GM21367 (cell line): ENCODE results near the gene HOXC5.

Experiments used
- ATAC-seq: cut with Tn5 transposase; IDR thresholded peaks from one replicate; pipeline ENCODE4 v1.9.1; 2021; ENCODE audit not compliant: unreplicated experiment

HOXC5 gene

DNA sequence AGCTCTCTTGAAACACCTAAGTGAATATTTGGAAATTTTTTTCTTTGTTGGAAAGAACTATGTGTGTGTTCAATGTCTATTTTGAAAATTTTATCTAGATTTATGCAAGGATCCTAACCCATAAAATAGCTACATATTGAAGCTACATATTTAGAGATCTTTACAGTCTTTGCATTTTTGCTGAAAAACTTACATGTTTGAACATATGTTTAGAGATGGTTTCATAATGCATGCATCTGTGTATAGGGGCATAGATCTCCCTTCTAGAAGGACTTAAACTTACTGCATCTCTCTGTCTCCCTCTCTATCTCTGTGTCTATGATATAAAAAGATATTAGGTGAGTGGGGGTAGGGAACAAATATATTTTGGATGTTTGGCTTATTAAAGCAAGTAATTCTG, 12.6 kb downstream of the HOXC5 start:
- ATAC-seq = no peak

DNA sequence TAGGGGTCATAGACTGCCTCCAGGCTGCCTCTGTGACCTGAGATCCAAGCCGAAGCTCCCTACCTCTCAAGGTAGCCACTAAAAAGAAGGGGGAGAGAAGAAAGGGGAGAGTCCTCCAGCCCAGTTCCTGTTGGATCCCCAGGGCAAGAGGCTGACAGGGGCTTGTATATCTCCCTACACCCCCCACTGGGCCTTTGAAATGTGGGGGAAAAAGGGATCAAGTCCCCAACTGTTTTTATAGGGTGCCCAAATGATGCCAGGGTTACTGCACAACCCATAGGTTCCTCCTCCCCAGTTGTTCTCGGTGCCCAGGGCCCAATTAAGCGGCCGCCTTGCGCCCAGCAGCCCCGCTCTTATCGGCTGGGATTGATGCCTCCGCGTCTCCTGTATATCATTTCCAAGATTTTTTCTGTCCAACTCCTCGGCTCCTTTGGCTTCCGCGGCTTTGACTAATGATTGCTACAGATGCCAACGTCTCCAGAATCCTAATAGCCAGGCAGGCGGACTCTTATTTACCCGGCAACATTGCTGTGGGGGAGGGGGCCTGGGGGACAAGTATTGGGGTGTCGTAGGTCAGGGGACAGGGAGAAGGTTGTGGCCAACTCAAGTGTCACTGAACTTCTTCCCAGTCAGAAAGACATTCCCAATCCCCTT, 13.1 kb downstream of the HOXC5 start:
- ATAC-seq = no peak

DNA sequence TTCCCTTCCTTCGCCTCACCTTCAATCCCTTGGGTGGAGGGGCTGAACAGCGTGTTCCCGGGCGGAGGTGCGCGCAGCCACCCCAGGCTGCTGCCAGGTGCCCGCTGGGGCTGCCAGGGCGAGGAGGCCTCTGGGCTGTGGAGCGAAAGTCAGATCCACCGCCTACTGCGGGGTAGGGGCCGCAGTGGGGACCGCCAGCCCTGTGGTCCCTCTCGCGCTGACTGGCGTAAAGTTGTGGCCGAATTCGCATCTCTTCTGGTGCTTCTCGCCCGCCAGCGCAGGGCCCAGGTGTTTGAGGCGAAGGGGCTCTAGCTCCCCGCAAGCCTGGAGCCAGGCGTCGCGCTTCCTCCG, 13.9 kb downstream of the HOXC5 start:
- no peak for ATAC-seq

DNA sequence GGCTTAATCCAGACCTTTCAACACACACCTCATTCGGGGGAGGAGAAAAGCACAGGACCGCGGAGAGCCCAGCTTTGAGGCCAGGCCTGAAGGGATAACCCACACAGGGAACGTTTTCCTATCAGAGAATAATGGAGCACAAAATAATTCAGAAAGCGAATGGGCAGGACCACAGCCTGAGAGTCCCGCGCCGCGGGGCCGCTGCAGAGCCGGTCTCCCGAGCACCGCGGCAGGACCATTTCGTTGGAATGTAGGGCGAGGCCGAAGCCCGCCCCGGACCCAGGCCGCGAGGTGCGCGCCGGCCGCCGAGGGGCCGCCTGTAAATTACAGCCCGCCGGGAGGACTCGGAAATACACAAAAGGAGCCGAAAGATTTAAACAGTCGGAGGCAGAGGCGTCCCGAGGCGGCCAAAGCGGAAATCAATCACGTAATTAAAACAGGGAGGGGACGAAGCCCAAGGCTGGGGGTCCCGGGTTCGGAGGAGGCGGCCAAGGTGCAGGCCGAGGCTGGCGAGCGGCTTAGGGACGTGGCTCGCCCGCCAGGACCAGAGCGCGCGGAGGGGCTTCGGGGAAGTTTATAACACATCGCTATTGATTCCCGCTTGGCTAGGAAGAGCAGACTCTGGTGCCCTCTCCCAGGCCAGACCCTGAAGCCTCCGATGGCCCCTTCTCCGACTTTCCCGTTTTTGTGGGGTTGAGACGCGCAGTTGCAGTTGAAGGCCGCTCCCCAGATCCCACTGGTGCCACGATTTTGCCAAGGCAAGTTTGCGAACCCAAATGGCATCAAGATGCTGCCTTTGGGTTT, 14.5 kb downstream of the HOXC5 start:
- ATAC-seq = no peak

DNA sequence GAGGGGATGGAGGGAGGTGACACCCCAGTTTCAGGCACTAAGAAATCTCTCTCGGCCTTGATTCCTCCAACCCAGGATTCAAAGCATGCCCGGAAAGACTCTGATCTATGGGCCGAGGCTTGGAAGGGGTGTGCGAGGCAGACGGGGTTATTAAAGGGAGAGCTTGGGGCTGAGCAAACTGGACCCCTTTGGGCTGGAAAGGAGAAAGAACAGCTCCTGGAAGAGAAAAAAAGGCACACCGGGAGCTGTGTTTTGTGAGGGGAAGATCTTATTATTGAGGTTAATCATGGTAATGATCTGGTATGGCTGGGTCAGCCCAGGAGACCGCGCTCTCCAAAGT, 15.1 kb downstream of the HOXC5 start:
- no peak for ATAC-seq

DNA sequence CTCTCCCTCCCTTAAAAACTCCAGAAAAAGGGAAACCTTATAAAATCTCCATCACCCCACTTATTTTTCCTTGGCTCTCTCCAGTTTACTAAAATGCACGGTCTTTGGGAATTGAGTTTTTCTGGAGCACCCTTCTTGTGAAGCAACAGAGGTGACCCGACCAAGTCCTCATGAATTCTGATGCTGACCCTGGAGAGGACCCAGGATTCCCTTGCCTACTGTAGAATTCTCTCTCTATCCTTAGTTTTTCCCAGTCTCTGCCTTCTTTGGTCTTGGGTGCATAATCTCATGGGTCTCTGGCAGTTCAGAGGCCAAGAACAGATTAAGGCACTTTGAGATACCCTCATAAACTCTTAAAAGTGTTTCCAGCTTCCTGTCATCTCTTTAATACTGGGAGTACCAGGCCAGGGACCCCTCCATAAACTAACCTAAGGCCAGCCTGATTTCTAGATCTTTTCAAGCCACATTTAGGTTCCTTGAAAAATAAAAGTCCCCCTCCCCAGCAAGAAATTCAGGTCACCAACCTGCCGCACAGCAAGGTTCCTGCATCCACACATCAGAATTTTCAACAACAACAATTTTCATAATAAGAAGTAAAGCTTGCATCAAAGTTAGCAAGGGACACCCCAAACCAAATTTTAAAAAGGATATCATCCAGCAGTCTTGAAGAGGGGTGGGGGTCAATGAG, 15.7 kb downstream of the HOXC5 start:
- no peak for ATAC-seq

DNA sequence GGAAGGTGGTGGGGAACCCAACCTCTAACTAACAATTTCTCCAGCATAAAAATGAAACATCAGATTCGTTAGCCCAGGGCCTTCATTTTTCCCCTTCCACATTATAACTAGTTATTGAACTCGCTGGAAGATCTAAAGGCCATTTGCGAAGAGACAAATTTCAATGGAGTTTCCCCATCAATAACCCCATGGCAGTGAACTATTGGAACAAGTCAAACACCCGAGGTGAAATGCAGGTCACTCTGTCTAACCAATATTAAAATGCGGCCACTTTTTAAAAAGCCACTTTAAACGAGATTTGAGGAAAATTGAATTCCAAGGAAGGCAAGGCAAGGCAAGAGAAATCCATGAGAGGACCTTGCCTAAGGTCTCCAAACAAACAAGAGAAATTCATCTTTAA, 16.3 kb downstream of the HOXC5 start:
- no peak for ATAC-seq

DNA sequence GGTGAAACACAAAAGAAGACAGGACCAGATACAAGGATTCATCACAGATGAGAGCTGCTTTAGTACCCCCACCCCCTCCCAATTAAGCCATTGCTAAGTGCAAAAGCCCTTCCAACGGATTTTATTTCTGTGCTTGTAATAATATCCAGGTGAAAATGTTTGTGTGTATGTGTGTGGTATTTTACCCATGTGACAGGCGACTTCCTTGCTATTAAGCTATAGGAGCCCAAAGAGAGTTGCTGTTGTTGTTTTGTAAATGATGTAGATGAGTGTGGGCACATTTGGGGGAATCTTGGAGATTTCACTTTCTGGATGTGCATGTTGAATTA, 17.6 kb downstream of the HOXC5 start:
- no peak for ATAC-seq

DNA sequence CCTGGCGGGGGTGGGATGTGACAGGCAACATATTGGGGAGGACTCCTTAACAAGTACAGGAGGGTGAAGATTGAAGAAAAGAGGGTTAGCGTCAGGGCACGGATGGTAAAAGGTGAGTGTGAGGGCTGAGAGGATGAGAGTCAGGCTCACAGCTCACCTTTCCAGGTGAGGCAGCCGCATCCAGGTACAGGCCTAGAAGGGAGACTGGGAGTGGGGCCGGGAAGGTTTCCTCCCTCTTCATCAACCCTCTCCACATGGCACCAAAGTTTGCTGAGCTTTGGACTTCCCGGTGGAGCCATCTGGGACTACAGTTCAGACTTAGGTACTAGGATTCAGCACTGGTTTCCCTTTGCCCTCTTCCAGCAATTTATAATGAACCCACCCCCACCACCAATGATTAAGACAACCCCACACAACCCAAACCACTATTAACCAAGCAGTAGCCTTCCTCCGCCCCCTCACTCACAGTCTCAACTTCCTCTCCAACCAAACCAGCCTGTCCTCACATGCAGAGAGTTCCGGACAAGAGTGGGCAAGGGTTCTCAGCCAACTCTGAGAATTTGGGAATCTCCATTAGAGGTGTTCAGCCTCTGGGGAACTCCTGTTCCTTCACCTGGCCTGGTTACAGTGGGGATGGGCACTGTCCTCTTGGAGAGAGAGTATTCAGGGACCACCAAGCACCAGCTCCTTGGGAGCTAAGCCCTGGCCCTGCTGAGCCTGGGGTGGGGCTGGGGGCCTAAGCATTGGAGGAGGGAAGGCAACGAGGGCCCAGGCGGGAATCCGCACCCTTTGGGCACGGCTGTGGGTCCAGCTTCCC, 18.4 kb downstream of the HOXC5 start:
- no peak for ATAC-seq

DNA sequence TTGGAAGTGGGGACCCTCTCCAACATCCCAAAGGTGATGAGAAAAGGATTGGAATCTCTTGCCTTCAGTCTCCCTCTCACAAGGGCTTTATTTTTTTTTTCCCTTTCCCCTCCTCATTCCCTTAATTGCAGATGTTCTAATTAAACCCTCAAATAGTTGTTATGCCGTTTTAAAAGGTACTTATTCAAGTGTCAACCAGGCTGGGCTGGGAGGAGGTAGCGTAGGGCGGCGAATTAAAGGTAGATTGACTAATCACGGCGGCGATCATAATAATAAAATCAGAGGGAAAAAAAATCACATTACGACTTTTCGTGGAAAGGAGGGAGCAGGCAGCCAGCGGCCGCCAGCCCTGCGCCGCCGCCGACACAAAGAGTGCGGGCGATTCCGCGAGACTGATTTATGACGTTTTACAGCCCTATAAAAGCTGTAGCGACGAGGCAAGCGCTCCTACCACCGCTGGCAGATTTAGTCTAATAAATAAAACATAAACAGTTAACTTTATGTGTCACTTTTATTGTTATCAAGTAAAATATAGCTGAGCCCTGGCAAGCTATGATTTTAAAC, 19.1 kb downstream of the HOXC5 start:
- no peak for ATAC-seq

DNA sequence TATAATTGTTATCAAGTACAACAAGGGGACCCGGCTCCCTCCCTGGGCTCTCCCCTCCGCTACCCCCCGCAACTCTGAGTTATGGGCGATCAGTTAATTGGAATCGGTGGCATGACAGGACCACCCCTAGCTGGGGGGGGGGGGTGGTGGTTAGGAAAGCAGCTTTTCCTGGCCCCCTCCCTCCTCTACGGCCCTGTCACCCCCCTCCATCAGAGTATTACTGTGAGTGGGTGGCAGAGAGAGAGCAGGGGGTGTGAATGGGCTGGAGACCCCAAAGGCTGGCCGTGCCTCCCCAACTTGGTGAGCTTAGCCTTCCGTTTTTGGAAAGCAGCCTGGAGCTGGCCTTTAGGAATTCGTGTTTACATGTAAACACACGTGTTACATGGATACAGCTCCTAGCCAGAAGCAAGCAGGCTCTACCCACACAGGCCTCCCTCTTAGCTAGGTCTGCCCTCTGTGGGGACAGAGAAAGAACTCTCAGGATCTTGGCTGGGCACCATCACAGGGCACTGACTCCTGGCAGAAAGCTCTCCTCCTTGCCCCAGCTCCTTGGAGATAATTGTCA, 19.7 kb downstream of the HOXC5 start:
- ATAC-seq = peak; percentile 5

DNA sequence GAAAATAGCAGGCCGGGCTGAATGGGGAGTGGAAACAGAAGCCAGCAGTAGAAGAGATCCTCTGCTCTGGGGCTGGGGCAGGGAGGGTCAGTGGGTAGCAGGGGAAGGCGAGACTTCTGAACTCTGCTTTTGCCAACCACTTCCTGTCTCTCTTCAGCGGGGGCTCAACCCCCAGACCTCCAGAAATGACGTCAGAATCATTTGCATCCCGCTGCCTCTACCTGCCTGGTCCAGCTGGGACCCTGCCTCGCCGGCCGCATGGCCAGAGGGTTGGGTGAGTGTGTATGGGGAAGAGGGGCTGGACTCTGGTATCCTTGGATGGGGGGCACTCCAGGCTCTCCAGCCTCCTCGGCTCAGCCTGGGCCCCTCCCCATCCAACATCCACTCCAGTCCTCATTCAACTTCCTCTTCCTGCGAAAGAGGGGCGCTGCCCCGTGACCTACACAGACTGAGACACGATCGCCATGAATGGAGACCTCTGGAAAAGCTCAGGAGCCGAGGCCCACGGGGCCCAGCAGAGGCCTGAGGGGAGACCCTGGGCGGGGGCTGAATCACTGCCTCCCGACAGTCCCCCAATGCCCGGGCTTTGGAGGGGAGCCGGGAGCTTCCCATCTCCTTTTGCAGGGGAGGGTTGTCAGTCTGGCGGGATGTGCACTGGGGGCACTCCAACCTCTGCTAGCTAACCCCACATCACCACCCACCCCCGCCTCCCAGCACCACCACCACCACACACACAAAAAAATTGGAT, 20.3 kb downstream of the HOXC5 start:
- ATAC-seq = peak; percentile 66

DNA sequence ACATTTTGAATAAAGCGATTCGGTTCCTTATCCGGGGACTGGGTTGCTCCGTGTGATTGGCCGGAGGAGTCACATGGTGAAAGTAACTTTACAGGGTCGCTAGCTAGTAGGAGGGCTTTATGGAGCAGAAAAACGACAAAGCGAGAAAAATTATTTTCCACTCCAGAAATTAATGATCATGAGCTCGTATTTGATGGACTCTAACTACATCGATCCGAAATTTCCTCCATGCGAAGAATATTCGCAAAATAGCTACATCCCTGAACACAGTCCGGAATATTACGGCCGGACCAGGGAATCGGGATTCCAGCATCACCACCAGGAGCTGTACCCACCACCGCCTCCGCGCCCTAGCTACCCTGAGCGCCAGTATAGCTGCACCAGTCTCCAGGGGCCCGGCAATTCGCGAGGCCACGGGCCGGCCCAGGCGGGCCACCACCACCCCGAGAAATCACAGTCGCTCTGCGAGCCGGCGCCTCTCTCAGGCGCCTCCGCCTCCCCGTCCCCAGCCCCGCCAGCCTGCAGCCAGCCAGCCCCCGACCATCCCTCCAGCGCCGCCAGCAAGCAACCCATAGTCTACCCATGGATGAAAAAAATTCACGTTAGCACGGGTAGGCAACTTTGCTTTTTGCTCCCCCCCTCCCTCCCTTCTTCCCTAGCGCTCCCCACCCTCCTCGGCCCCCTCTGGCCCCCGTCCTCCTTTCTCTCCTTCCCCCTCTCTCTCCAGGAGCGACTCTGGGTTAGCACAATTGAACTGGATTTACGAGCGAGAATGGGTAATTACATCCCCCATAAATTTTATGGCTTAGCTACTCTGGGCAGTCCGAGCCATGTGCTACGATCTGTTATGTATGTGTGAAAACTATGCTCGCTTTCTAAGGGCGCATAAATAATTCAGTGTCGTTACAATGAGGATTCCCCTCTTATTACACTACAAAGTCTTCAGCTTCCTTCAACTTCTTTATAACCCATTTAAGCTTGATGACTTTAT, 21.2 kb downstream of the HOXC5 start, which contains the start of gene HOXC4:
Gene HOXC4, plus strand, starts transcription at position 85 of the 991 bp plus-strand sequence. Its CDS starts 88 bp downstream, at position 173.
- ATAC-seq = peak; percentile 21

DNA sequence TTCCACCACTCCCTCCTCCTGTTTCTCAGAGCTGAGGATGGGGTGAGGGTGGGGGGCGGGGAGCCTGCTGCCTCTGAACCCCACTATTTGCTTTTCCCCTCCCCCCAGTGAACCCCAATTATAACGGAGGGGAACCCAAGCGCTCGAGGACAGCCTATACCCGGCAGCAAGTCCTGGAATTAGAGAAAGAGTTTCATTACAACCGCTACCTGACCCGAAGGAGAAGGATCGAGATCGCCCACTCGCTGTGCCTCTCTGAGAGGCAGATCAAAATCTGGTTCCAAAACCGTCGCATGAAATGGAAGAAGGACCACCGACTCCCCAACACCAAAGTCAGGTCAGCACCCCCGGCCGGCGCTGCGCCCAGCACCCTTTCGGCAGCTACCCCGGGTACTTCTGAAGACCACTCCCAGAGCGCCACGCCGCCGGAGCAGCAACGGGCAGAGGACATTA, 21.9 kb downstream of the HOXC5 start:
- ATAC-seq = no peak

DNA sequence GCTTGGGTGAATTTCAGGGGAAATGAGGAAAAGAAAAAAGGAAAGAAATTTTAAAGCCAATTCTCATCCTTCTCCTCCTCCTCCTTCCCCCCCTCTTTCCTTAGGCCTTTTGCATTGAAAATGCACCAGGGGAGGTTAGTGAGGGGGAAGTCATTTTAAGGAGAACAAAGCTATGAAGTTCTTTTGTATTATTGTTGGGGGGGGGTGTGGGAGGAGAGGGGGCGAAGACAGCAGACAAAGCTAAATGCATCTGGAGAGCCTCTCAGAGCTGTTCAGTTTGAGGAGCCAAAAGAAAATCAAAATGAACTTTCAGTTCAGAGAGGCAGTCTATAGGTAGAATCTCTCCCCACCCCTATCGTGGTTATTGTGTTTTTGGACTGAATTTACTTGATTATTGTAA, 22.7 kb downstream of the HOXC5 start:
- no peak for ATAC-seq

DNA sequence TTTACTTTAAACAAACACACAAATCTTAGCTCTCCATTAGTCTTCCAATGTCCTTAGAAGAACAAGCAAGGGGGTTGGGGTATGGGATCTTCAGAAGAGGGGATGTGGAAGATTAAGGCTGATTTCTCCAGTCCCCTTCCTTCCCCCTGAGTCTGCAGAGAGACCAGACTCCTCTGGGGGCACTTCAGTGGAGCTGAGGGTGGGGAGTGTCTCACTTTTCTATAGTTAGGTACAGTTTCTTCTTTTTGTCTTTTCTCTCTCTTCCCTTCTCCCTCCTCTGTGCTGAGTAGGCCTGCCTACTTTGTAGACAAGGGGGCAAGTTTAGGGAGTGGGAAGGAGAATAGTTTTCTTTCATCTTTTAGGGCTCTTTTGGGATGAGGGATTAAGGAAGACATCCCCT, 23.3 kb downstream of the HOXC5 start:
- no peak for ATAC-seq

DNA sequence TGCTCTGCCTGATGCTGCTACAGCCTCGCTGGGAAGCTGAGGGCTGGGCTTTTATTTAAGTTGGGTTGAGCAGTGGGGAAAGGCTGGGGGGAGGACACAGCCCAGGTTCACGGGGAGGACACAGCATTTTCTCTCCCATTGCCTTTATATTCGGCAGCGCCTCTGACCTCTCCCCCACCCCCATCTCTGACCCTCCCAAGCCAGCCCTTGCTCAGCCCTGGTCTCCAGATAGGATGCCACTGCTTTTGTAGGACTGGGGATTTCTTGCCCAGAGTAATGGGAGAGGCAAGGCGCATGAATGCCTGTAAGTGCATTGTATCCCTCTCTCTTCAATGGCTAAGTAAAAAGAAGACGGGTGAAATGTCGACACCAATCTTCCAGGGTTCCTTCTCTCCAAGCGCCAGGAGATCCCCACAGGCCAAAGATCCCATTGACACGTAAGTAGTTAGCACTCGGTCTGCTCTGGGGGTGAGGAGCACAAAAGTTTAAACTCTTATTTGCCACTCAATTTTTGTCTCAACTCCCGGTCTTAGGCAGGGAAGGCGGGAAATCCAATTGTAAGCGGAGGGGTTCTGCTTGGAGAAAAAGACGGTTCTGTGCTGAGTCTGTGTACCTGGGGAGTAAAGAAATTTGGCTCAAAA, 25.4 kb downstream of the HOXC5 start:
- no peak for ATAC-seq

DNA sequence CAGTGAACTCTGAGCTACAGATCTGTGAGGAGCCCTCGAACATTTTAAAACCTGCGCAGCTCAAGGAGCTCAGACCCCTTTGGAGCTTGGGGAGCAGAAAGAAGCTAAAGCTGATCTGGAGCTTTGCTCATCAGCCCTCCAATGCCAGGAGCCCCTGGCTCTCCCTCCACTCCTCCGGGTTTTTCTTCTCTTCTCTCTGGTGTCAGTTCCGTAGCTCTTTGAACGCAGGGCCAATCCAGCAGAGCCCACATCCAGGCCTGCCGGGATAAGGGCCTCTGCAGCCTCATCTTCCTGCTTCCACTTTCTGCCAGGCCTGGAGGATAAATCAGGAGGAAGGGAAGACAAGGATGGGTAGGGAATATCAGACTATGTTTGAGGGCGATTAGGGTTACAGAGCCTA, 26.8 kb downstream of the HOXC5 start:
- ATAC-seq = no peak
